Neural progenitor cell (in vitro differentiated cells): ENCODE results near the gene SNX20.

Experiments used
- CTCF ChIP-seq: fragments of 200-600 bp; sonication (generic); IDR thresholded peaks from 2 replicates; pipeline ENCODE4 v1.5.1; 2017; ENCODE audit warnings: antibody characterized with exemption, mild to moderate bottlenecking
- EZH2 ChIP-seq: fragments of 200-600 bp; sonication (generic); IDR thresholded peaks from 2 replicates; pipeline ENCODE4 v1.6.1; 2017; ENCODE audit warnings: antibody characterized with exemption, mild to moderate bottlenecking, moderate library complexity
- EZH2phosphoT487 ChIP-seq: fragments of 200-600 bp; sonication (generic); IDR thresholded peaks from 2 replicates; pipeline ENCODE4 v1.6.1; 2017; ENCODE audit warnings: antibody characterized with exemption

- TF ChIP-seq CTCF (no peak), EZH2 (no peak), EZH2phosphoT487 (no peak)
Measured at GRCh38 chr16:50638816-50639670, 42.1 kb downstream of the SNX20 start.
